Left lung (tissue), 10 donors: ENCODE results near the gene ZC4H2. TPM values are rescaled to one million over a fixed set of nuclear protein-coding genes. Genes with fewer than 3 reads are reported as not detected.
"Not testable (repeated sequence)": the region's sequence is repeated elsewhere in the genome, so short reads cannot be mapped to it uniquely, and the experiment has no call there.

Source experiments
- ATAC-seq: fragments of 200-7000 bp; cut with Tn5 transposase; one replicate; pipeline ENCODE4 v1.9.1; 2020; ENCODE audit warnings: moderate library complexity
- DNase-seq, 4 donors: peaks; one replicate each; pipeline ENCODE4 v3.0.0-alpha.2; 2013 to 2020
- H3K27ac ChIP-seq, 2 donors: fragments of 200-600 bp; sonication (generic) in 1 of 2; one replicate each; pipeline versions ENCODE4 v1.5.0 to v1.8.0; 2020 to 2021
- H3K27me3 ChIP-seq, 2 donors: fragments of 200-600 bp; sonication (generic) in 1 of 2; one replicate each; pipeline versions ENCODE4 v1.5.0 to v1.8.0; 2020 to 2021
- H3K36me3 ChIP-seq, 2 donors: fragments of 200-600 bp; sonication (generic) in 1 of 2; one replicate each; pipeline versions ENCODE4 v1.5.0 to v1.8.0; 2020 to 2021
- H3K4me1 ChIP-seq, 2 donors: fragments of 200-600 bp; one replicate each; pipeline ENCODE4 v1.8.0; 2021
- H3K4me3 ChIP-seq, 2 donors: fragments of 200-600 bp; sonication (generic) in 1 of 2; one replicate each; pipeline versions ENCODE4 v1.5.0 to v1.8.0; 2020 to 2021; ENCODE audit warnings: mild to moderate bottlenecking in 1 of 2
- H3K9me3 ChIP-seq, 2 donors: fragments of 200-600 bp; sonication (generic) in 1 of 2; one replicate each; pipeline versions ENCODE4 v1.5.0 to v1.8.0; 2020 to 2021
- CTCF ChIP-seq, 2 donors: fragments of 200-600 bp; sonication (generic) in 1 of 2; IDR thresholded peaks; one replicate each; pipeline versions ENCODE4 v1.5.0 to v1.8.0; 2021; ENCODE audit warnings: antibody characterized with exemption in 2 of 2
- intact Hi-C, 2 donors: fragments of 100-400 bp; cut with DNase I; formaldehyde crosslinking; loops; one replicate each; pipeline versions ENCODE4 v1.11.2 to v1.14.2; 2022
- polyA plus RNA-seq, 6 donors: library from polyadenylated mRNA; unstranded; fragments of 120-200 nt; gene quantifications; one replicate each; pipeline ENCODE4 v1.2.1, GENCODE V29; 2013; ENCODE audit not compliant: insufficient read length in 6 of 6
- total RNA-seq, 2 donors: library from RNA; stranded (reverse); fragmentation: NEBNext Ultra II Directional; extraction: Animal tissue kit (Norgen Biotek cat#: 25700); gene quantifications; one replicate each; pipeline ENCODE4 v1.2.1, GENCODE V29; 2021
- donor health status: DM: no; HTN: yes; CAD: no.
- donor health status: DM: no; HTN: no; CAD: no.

The ZC4H2 gene
- total and polyA plus RNA-seq, 8 donors, result 6.0 to 28.1 (median 24.3) TPM

- Histone ChIP-seq H3K4me3 (peak overlapping the region; percentile 34 to 54), H3K36me3 (no peaks in the 10 kb centered on the region), H3K27me3 (no peaks in the 10 kb centered on the region), H3K27ac (no peak overlapping the region), H3K9me3 (no peaks in the 10 kb centered on the region), H3K4me1 (no peaks in the 10 kb centered on the region)
- ATAC-seq (peak; percentile 55), DNase-seq (peak; percentile 20 to 63 (median 28))
- intact Hi-C loops, result no loop called here
- TF ChIP-seq CTCF (IDR thresholded peaks at IDR 0.05), result no peak
Observed at GRCh38 chrX:64975491-64975890, 759 bp downstream of the ZC4H2 start.

GRCh38 chrX:64925480-64925879 is 50.8 kb downstream of the ZC4H2 start:
- Histone ChIP-seq H3K4me3 (no peak overlapping the region), H3K27ac (no peak overlapping the region), H3K9me3 (peaks cover 0 to 21% of the 10 kb centered on the region in 2 donors), H3K36me3 (no peaks in the 10 kb centered on the region), H3K27me3 (no peaks in the 10 kb centered on the region), H3K4me1 (no peaks in the 10 kb centered on the region)
- no peak for TF ChIP-seq CTCF (IDR thresholded peaks at IDR 0.05)
- intact Hi-C loops, result no loop called here
- no peak for ATAC-seq
- DNase-seq, result no peak

GRCh38 chrX:64908121-64908520 is 68.1 kb downstream of the ZC4H2 start:
- no peak for DNase-seq
- Histone ChIP-seq H3K27me3 (no peaks in the 10 kb centered on the region), H3K36me3 (no peaks in the 10 kb centered on the region), H3K4me1 (no peaks in the 10 kb centered on the region), H3K27ac (no peak overlapping the region), H3K9me3 (peaks cover 0 to 3% of the 10 kb centered on the region in 2 donors), H3K4me3 (no peak overlapping the region)
- intact Hi-C loops, result no loop called here
- no peak for TF ChIP-seq CTCF (IDR thresholded peaks at IDR 0.05)
- no peak for ATAC-seq

- no peaks in the 10 kb centered on the region for H3K9me3 ChIP-seq
- intact Hi-C loops, result no loop called here
- ATAC-seq, result peak; percentile 68
Observed at GRCh38 chrX:64894454-64895038, 81.7 kb downstream of the ZC4H2 start.

GRCh38 chrX:64885850-64886249 is 90.4 kb downstream of the ZC4H2 start:
- peak; percentile 33 to 45 for TF ChIP-seq CTCF (IDR thresholded peaks at IDR 0.05)
- no peak overlapping the region for H3K4me3 ChIP-seq
- peaks cover 0 to 2% of the 10 kb centered on the region in 2 donors for H3K9me3 ChIP-seq
- no peaks in the 10 kb centered on the region for H3K27me3 ChIP-seq
- intact Hi-C loops, result no loop called here
- DNase-seq (no peak), ATAC-seq (no peak)
- H3K36me3 ChIP-seq, result no peaks in the 10 kb centered on the region
- no peak overlapping the region for H3K27ac ChIP-seq
- H3K4me1 ChIP-seq, result no peaks in the 10 kb centered on the region

More at GRCh38 chrX:64894454-64895038, 81.7 kb downstream of the ZC4H2 start:
- Histone ChIP-seq H3K27ac (no peak overlapping the region), H3K4me1 (no peaks in the 10 kb centered on the region), H3K27me3 (no peaks in the 10 kb centered on the region), H3K36me3 (no peaks in the 10 kb centered on the region), H3K4me3 (no peak overlapping the region)
- TF ChIP-seq CTCF (IDR thresholded peaks at IDR 0.05), result peak; percentile 22 to 27
- peak in 1 of 4 donors; percentile 0 for DNase-seq

- intact Hi-C loops, H3K36me3 ChIP-seq, H3K4me3 ChIP-seq, H3K4me1 ChIP-seq, ATAC-seq, H3K27me3 ChIP-seq, H3K9me3 ChIP-seq, H3K27ac ChIP-seq, DNase-seq: not testable (repeated sequence)
Observed at GRCh38 chrX:64878709-64879108, 97.5 kb downstream of the ZC4H2 start.
